ENCODE data around the gene ATRIP.

Gene ATRIP

DNA sequence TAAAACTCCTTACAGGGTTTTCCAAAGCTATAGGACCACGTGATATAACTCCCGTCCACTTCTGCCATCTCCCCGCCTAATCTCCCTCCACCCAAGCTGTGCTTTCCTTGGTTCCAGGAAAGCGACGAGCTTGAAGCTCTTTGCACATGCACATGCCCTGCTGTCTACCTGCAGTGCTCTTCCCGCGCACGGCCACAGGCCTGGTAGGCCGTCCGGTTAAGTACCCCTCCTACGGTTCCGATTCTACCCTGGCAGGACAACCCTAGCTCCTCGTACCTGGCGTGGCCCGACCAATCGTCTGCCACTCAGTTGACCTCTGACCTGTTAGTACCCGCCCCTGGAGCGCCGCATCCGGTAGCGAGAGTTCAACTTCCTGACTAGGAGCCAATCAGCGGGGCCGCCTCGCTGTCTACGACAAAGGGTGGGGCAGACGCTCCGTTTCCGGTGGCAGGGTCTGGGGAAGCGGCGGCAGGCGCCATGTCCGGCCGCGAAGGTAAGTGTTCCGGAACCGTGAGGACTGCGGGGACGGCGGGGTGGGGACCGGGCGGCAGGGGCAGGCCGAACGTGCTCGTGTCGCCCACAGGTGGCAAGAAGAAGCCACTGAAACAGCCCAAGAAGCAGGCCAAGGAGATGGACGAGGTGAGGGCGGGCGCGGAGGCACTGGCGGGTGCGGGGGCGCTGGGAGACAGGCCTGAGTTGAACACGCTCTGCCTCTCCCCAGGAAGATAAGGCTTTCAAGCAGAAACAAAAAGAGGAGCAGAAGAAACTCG, 6.5 kb upstream of the ATRIP start, which contains the start of the genes CCDC51 and TMA7:
CCDC51 (minus strand) TSS at position 300 of the 770 bp plus-strand sequence. CDS start 4,991 bp downstream, outside the sequence.
TMA7 (plus strand) TSS at position 438 of the 770 bp plus-strand sequence; CDS start at position 478, 40 bp downstream.
- DNase-seq (ENCODE audit: extremely low spot score) = peak; percentile 99
- TF ChIP-seq, protein P1, sequence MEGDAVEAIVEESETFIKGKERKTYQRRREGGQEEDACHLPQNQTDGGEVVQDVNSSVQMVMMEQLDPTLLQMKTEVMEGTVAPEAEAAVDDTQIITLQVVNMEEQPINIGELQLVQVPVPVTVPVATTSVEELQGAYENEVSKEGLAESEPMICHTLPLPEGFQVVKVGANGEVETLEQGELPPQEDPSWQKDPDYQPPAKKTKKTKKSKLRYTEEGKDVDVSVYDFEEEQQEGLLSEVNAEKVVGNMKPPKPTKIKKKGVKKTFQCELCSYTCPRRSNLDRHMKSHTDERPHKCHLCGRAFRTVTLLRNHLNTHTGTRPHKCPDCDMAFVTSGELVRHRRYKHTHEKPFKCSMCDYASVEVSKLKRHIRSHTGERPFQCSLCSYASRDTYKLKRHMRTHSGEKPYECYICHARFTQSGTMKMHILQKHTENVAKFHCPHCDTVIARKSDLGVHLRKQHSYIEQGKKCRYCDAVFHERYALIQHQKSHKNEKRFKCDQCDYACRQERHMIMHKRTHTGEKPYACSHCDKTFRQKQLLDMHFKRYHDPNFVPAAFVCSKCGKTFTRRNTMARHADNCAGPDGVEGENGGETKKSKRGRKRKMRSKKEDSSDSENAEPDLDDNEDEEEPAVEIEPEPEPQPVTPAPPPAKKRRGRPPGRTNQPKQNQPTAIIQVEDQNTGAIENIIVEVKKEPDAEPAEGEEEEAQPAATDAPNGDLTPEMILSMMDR (IDR thresholded peaks at IDR 0.05; ENCODE audit: control extremely low read depth, extremely low read depth, low read depth, missing control alignments) = no peak
- ChIA-PET CTCF (interaction anchor here (0.8 to 22.2 kb wide), 7 partner anchors 9 to 246 kb away, joined by 3 to 863 read pairs (median 4); no protein-coding TSS in a partner anchor), POLR2A (interaction anchor here (0.6 kb wide), 1 partner anchor 1818 kb away, joined by 4 read pairs; no protein-coding TSS in a partner anchor)

DNA sequence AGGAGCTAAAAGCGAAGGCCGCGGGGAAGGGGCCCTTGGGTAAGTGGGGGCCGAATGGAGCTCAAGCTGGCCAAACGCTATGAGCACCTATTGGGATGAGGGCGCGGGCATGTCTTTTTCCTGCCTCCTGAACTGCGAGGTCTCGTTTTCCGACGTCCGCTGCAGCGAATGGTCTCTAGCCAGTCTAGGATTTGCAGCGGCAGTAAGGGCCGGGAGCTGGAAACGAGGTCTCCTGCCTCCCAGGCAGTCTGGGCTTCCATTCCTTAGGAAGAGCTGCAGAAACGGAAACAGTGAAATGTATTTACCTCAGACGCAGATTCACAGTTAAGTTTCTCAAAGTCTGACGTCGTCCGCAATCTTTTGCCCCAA, 6.0 kb upstream of the ATRIP start:
- no peak for DNase-seq (ENCODE audit: extremely low spot score)
- ChIA-PET POLR2A (no interaction called here), CTCF (interaction anchor here (1.2 to 22.2 kb wide), 3 partner anchors 13 to 109 kb away, joined by 4 to 863 read pairs (median 7); no protein-coding TSS in a partner anchor)
- TF ChIP-seq, protein P1 (IDR thresholded peaks at IDR 0.05; ENCODE audit: control extremely low read depth, extremely low read depth, low read depth, missing control alignments) = no peak

DNA sequence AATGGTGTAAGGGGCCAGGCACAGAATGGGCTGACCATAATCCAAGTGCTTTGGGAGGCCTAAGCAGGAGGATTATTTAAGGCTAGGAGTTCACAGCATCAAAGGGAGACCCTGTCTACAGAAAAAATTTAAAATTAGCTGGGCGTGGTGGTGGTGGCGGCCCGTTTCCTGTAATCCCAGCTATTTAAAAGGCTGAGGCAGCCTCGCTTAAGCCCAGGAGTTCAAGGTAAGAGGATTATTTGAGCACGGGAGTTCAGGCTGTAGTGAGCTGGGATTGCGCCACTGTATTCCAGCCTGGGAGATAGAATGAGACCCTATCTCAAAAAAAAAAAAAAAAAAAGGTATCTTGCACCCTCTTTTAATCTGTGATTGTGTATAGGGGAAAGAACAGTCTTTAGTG, 4.6 kb upstream of the ATRIP start:
- TF ChIP-seq, protein P1 (IDR thresholded peaks at IDR 0.05; ENCODE audit: control extremely low read depth, extremely low read depth, low read depth, missing control alignments) = no peak
- ChIA-PET CTCF (interaction anchor here (1.3 to 22.2 kb wide), 2 partner anchors 11 to 29 kb away, joined by 4 to 863 read pairs; no protein-coding TSS in a partner anchor), POLR2A (no interaction called here)
- DNase-seq (ENCODE audit: extremely low spot score) = no peak

DNA sequence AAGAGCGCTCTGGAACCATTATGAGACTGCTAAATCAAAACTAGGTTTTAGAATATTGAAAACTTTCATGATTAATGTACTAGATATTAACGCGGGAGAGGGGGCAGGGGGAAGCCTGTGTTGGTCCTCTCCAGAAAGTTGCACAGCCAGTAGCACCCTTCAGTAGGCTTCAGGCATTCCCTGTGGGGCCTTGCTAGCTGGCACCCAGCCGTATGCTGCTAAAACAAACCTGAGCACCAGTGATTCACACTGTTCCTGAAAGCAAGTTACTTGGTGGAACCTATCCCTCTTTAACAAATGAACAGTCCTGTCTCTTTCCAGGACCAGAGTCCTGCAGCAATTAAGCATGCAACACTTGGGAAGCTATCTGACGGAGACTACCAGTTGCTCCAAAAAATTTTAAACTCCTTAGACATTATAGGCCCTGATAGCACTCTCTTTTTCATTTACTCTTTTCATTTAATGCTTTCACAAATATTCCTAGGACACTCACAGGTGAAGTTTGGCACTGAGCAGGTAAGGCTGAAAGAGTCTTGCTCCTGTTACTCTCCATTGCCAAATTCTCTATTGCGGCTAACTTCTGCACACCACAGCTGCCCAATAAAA, 1.2 kb upstream of the ATRIP start:
- CTCF ChIA-PET = interaction anchor here (0.9 to 5.9 kb wide), 7 partner anchors 9 to 108 kb away, joined by 3 to 95 read pairs (median 7); no protein-coding TSS in a partner anchor
- TF ChIP-seq, protein P1 (IDR thresholded peaks at IDR 0.05; ENCODE audit: control extremely low read depth, extremely low read depth, low read depth, missing control alignments) = no peak
- no peak for DNase-seq (ENCODE audit: extremely low spot score)
- POLR2A ChIA-PET = interaction anchor here (0.7 to 1.8 kb wide), 2 partner anchors 13 to 27 kb away, joined by 3 to 6 read pairs; no protein-coding TSS in a partner anchor

DNA sequence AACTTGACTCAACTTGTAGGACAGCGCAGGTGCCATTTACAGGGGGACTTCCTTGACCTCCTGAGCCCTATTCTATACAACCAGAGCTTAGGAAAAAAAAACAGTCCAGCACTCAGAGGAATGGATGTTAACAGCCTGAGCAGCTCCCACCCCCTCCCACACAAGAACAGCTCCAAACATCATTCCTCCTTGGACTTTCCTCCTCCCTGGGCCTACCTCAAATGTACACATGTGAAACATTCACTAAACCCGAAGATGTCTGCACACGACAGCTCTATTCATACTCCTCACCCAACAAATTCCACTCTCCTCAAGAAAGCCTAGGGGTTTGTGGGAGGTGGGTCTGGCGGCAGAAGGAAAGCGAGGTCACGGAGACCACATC, 503 bp upstream of the ATRIP start:
- CTCF ChIA-PET = interaction anchor here (1.0 to 5.9 kb wide), 8 partner anchors 10 to 111 kb away, joined by 3 to 95 read pairs (median 6); partner anchors contain the start of gene PFKFB4
- DNase-seq (ENCODE audit: extremely low spot score) = peak; percentile 11
- TF ChIP-seq, protein P1 (IDR thresholded peaks at IDR 0.05; ENCODE audit: control extremely low read depth, extremely low read depth, low read depth, missing control alignments) = no peak
- POLR2A ChIA-PET = interaction anchor here (0.8 to 1.8 kb wide), 6 partner anchors 10 to 111 kb away, joined by 3 to 8 read pairs (median 5); partner anchors contain the start of gene PFKFB4

DNA sequence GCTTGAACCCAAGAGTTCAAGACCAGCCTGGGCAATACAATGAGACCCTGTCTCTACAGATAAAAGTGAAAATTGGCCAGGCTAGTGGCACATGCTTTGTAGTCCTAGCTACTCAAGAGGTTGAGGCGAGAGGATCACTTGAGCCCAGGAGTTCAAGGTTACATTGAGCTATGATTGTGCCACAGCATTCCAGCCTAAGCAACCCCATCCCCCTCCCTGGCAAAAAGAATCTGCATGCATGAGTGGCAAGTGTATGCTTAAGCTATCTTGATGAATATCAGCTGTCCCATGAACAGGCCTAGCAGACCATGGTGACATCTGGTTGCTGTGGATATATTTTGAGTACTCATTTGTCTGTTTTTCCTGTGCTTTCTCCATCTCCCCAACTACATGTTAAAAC, 4.7 kb downstream of the ATRIP start:
- TF ChIP-seq, protein P1 (IDR thresholded peaks at IDR 0.05; ENCODE audit: control extremely low read depth, extremely low read depth, low read depth, missing control alignments) = no peak
- POLR2A ChIA-PET = no interaction called here
- CTCF ChIA-PET = interaction anchor here (0.8 to 6.5 kb wide), 3 partner anchors 15 to 50 kb away, joined by 3 to 53 read pairs (median 4); no protein-coding TSS in a partner anchor

More for the DNA sequence above, 4.7 kb downstream of the ATRIP start:
- DNase-seq (ENCODE audit: extremely low spot score) = no peak

All from GM10248 (cell line).